ENCODE measurements around the gene LGALS1. TPM values are rescaled to one million over a fixed set of nuclear protein-coding genes. Genes with fewer than 3 reads are reported as not detected.

The LGALS1 gene
- total and polyA plus RNA-seq, 5 donors from 2014 or later: 209 to 829 (median 402) TPM

- Histone ChIP-seq H3K4me1 (ENCODE audit: control insufficient read depth, insufficient read depth, low read length, poor library complexity, severe bottlenecking) (peaks cover 80% of the 10 kb centered on the region), H3K27ac (ENCODE audit: insufficient read depth, low read length, poor library complexity, severe bottlenecking) (peak overlapping the region; percentile 88), H3K9me3 (ENCODE audit: control insufficient read depth in 2 of 2, low read length in 2 of 2) (no peaks in the 10 kb centered on the region), H3K36me3 (ENCODE audit: control insufficient read depth, insufficient read depth, low read length) (peaks cover 29% of the 10 kb centered on the region), H3K27me3 (ENCODE audit: control insufficient read depth, insufficient read depth, low read length) (no peaks in the 10 kb centered on the region), H3K4me3 (ENCODE audit: low read depth, low read length) (peak overlapping the region; percentile 80)
- ATAC-seq (ENCODE audit: low read depth in 2 of 2) (no peak), DNase-seq (peak in 1 of 3 donors; percentile 43)
- peaks cover 0 to 81% (median 40%) of the 10 kb centered on the region in 4 donors for H3K4me1 Mint-ChIP-seq
- H3K36me3 Mint-ChIP-seq: peaks cover 16% of the 10 kb centered on the region
- H3K27me3 Mint-ChIP-seq: no peaks in the 10 kb centered on the region
- H3K9me3 Mint-ChIP-seq: no peaks in the 10 kb centered on the region
- peak overlapping the region; percentile 91 to 98 (median 98) for H3K4me3 Mint-ChIP-seq
- H3K27ac Mint-ChIP-seq: peak overlapping the region; percentile 84 to 96 (median 87)
Measured at GRCh38 chr22:37639771-37640590, 35.5 kb upstream of the LGALS1 start.

GRCh38 chr22:37640591-37641560 lies 34.6 kb upstream of the LGALS1 start:
- Histone ChIP-seq H3K27me3 (ENCODE audit: control insufficient read depth, insufficient read depth, low read length) (no peaks in the 10 kb centered on the region), H3K4me1 (ENCODE audit: control insufficient read depth, insufficient read depth, low read length, poor library complexity, severe bottlenecking) (peaks cover 71% of the 10 kb centered on the region), H3K27ac (ENCODE audit: insufficient read depth, low read length, poor library complexity, severe bottlenecking) (peak overlapping the region; percentile 88), H3K9me3 (ENCODE audit: control insufficient read depth in 2 of 2, low read length in 2 of 2) (no peaks in the 10 kb centered on the region), H3K4me3 (ENCODE audit: low read depth, low read length) (peak overlapping the region; percentile 80), H3K36me3 (ENCODE audit: control insufficient read depth, insufficient read depth, low read length) (peaks cover 37% of the 10 kb centered on the region)
- H3K27ac Mint-ChIP-seq: peak overlapping the region; percentile 85 to 96 (median 87)
- peak overlapping the region; percentile 91 to 98 (median 98) for H3K4me3 Mint-ChIP-seq
- no peaks in the 10 kb centered on the region for H3K9me3 Mint-ChIP-seq
- peaks cover 16% of the 10 kb centered on the region for H3K36me3 Mint-ChIP-seq
- H3K27me3 Mint-ChIP-seq: no peaks in the 10 kb centered on the region
- peaks cover 0 to 74% (median 39%) of the 10 kb centered on the region in 4 donors for H3K4me1 Mint-ChIP-seq
- ATAC-seq (ENCODE audit: low read depth in 2 of 2): peak in 1 of 2 donors; percentile 16
- DNase-seq: peak in 1 of 3 donors; percentile 40

- peaks cover 0 to 69% (median 35%) of the 10 kb centered on the region in 4 donors for H3K4me1 Mint-ChIP-seq
- H3K27me3 Mint-ChIP-seq: no peaks in the 10 kb centered on the region
- peaks cover 16% of the 10 kb centered on the region for H3K36me3 Mint-ChIP-seq
- H3K27ac Mint-ChIP-seq: peak overlapping the region in 2 of 3 donors; percentile 11 to 85
- Histone ChIP-seq H3K27ac (ENCODE audit: insufficient read depth, low read length, poor library complexity, severe bottlenecking) (peak overlapping the region; percentile 88), H3K36me3 (ENCODE audit: control insufficient read depth, insufficient read depth, low read length) (peaks cover 44% of the 10 kb centered on the region), H3K9me3 (ENCODE audit: control insufficient read depth in 2 of 2, low read length in 2 of 2) (no peaks in the 10 kb centered on the region), H3K4me1 (ENCODE audit: control insufficient read depth, insufficient read depth, low read length, poor library complexity, severe bottlenecking) (peaks cover 64% of the 10 kb centered on the region), H3K27me3 (ENCODE audit: control insufficient read depth, insufficient read depth, low read length) (no peaks in the 10 kb centered on the region), H3K4me3 (ENCODE audit: low read depth, low read length) (peak overlapping the region; percentile 50)
- H3K9me3 Mint-ChIP-seq: no peaks in the 10 kb centered on the region
- ATAC-seq (ENCODE audit: low read depth in 2 of 2) (no peak), DNase-seq (no peak)
- peak overlapping the region; percentile 91 to 98 (median 98) for H3K4me3 Mint-ChIP-seq
Measured at GRCh38 chr22:37641561-37641949, 33.9 kb upstream of the LGALS1 start.

GRCh38 chr22:37643225-37643847 lies 32.1 kb upstream of the LGALS1 start:
- Mint-ChIP-seq H3K27ac (peak overlapping the region; percentile 43 to 95 (median 88)), H3K4me1 (peaks cover 0 to 54% (median 25%) of the 10 kb centered on the region in 4 donors), H3K27me3 (no peaks in the 10 kb centered on the region), H3K36me3 (peaks cover 16% of the 10 kb centered on the region), H3K9me3 (no peaks in the 10 kb centered on the region), H3K4me3 (peak overlapping the region; percentile 56 to 98 (median 72))
- no peaks in the 10 kb centered on the region for H3K9me3 ChIP-seq (ENCODE audit: control insufficient read depth in 2 of 2, low read length in 2 of 2)
- no peak overlapping the region for H3K4me3 ChIP-seq (ENCODE audit: low read depth, low read length)
- peaks cover 46% of the 10 kb centered on the region for H3K4me1 ChIP-seq (ENCODE audit: control insufficient read depth, insufficient read depth, low read length, poor library complexity, severe bottlenecking)
- peak; percentile 63 to 72 for ATAC-seq (ENCODE audit: low read depth in 2 of 2)
- H3K27me3 ChIP-seq (ENCODE audit: control insufficient read depth, insufficient read depth, low read length): no peaks in the 10 kb centered on the region
- H3K36me3 ChIP-seq (ENCODE audit: control insufficient read depth, insufficient read depth, low read length): peaks cover 61% of the 10 kb centered on the region
- peak; percentile 74 to 82 (median 79) for DNase-seq
- no peak overlapping the region for H3K27ac ChIP-seq (ENCODE audit: insufficient read depth, low read length, poor library complexity, severe bottlenecking)

GRCh38 chr22:37647317-37647716 lies 28.1 kb upstream of the LGALS1 start:
- Histone ChIP-seq H3K36me3 (ENCODE audit: control insufficient read depth, insufficient read depth, low read length) (peaks cover 86% of the 10 kb centered on the region), H3K4me3 (ENCODE audit: low read depth, low read length) (no peak overlapping the region), H3K9me3 (ENCODE audit: control insufficient read depth in 2 of 2, low read length in 2 of 2) (no peaks in the 10 kb centered on the region), H3K4me1 (ENCODE audit: control insufficient read depth, insufficient read depth, low read length, poor library complexity, severe bottlenecking) (peaks cover 15% of the 10 kb centered on the region), H3K27me3 (ENCODE audit: control insufficient read depth, insufficient read depth, low read length) (no peaks in the 10 kb centered on the region), H3K27ac (ENCODE audit: insufficient read depth, low read length, poor library complexity, severe bottlenecking) (no peak overlapping the region)
- Mint-ChIP-seq H3K9me3 (no peaks in the 10 kb centered on the region), H3K4me3 (no peak overlapping the region), H3K36me3 (peaks cover 23% of the 10 kb centered on the region), H3K27ac (no peak overlapping the region), H3K4me1 (peaks cover 0 to 32% (median 14%) of the 10 kb centered on the region in 4 donors), H3K27me3 (no peaks in the 10 kb centered on the region)
- ATAC-seq (ENCODE audit: low read depth in 2 of 2) (no peak), DNase-seq (no peak)

- no peak overlapping the region for H3K27ac Mint-ChIP-seq
- no peaks in the 10 kb centered on the region for H3K9me3 ChIP-seq (ENCODE audit: control insufficient read depth in 2 of 2, low read length in 2 of 2)
- H3K9me3 Mint-ChIP-seq: no peaks in the 10 kb centered on the region
- H3K4me1 Mint-ChIP-seq: peaks cover 0 to 25% (median 11%) of the 10 kb centered on the region in 4 donors
- no peak for ATAC-seq (ENCODE audit: low read depth in 2 of 2)
- H3K36me3 Mint-ChIP-seq: peaks cover 18% of the 10 kb centered on the region
- no peaks in the 10 kb centered on the region for H3K27me3 ChIP-seq (ENCODE audit: control insufficient read depth, insufficient read depth, low read length)
- H3K4me3 ChIP-seq (ENCODE audit: low read depth, low read length): no peak overlapping the region
- H3K27ac ChIP-seq (ENCODE audit: insufficient read depth, low read length, poor library complexity, severe bottlenecking): no peak overlapping the region
- H3K27me3 Mint-ChIP-seq: no peaks in the 10 kb centered on the region
- H3K4me1 ChIP-seq (ENCODE audit: control insufficient read depth, insufficient read depth, low read length, poor library complexity, severe bottlenecking): peaks cover 9% of the 10 kb centered on the region
- peaks cover 87% of the 10 kb centered on the region for H3K36me3 ChIP-seq (ENCODE audit: control insufficient read depth, insufficient read depth, low read length)
- DNase-seq: no peak
- no peak overlapping the region for H3K4me3 Mint-ChIP-seq
Measured at GRCh38 chr22:37647928-37648327, 27.5 kb upstream of the LGALS1 start.

- H3K36me3 ChIP-seq (ENCODE audit: control insufficient read depth, insufficient read depth, low read length): peaks cover 82% of the 10 kb centered on the region
- Mint-ChIP-seq H3K36me3 (peaks cover 8% of the 10 kb centered on the region), H3K27ac (no peak overlapping the region), H3K9me3 (no peaks in the 10 kb centered on the region), H3K4me3 (no peak overlapping the region), H3K27me3 (no peaks in the 10 kb centered on the region), H3K4me1 (peaks cover 0 to 12% (median 3%) of the 10 kb centered on the region in 4 donors)
- no peak overlapping the region for H3K4me3 ChIP-seq (ENCODE audit: low read depth, low read length)
- H3K4me1 ChIP-seq (ENCODE audit: control insufficient read depth, insufficient read depth, low read length, poor library complexity, severe bottlenecking): no peaks in the 10 kb centered on the region
- no peak for DNase-seq
- ATAC-seq (ENCODE audit: low read depth in 2 of 2): no peak
- H3K9me3 ChIP-seq (ENCODE audit: control insufficient read depth in 2 of 2, low read length in 2 of 2): no peaks in the 10 kb centered on the region
- H3K27me3 ChIP-seq (ENCODE audit: control insufficient read depth, insufficient read depth, low read length): no peaks in the 10 kb centered on the region
- H3K27ac ChIP-seq (ENCODE audit: insufficient read depth, low read length, poor library complexity, severe bottlenecking): no peak overlapping the region
Measured at GRCh38 chr22:37650463-37651136, 24.8 kb upstream of the LGALS1 start.
